Astrocyte (in vitro differentiated cells and primary cell): ENCODE data around the gene CNTN1. TPM values are rescaled to one million over a fixed set of nuclear protein-coding genes. Genes with fewer than 3 reads are reported as not detected.

ENCODE experiments used
- DNase-seq: peaks from one replicate; pipeline ENCODE4 v3.0.0-alpha.2; 2010; ENCODE audit warnings: low read depth
- FAIRE-seq: peaks from 2 replicates; lab custom pipeline; 2011; peaks lifted over from hg19 to GRCh38; lab: Jason Lieb, UNC
- H2AFZ ChIP-seq: 2 replicates; pipeline ENCODE4 v1.6.0; 2012; ENCODE audit warnings: low read depth, low read length, inconsistent platforms
- H3K27ac ChIP-seq: 2 replicates; pipeline ENCODE4 v1.5.1; 2011; ENCODE audit warnings: low read depth, low read length, inconsistent platforms
- H3K27me3 ChIP-seq: 2 replicates; pipeline ENCODE4 v1.6.0; 2011; ENCODE audit warnings: low read length, inconsistent platforms; ENCODE audit not compliant: insufficient read depth
- H3K36me3 ChIP-seq: 2 replicates; pipeline ENCODE4 v1.5.1; 2011; ENCODE audit warnings: low read length, inconsistent platforms; ENCODE audit not compliant: insufficient read depth
- H3K4me1 ChIP-seq: 2 replicates; pipeline ENCODE4 v1.5.1; 2011; ENCODE audit warnings: low read length, inconsistent platforms; ENCODE audit not compliant: insufficient read depth
- H3K4me2 ChIP-seq: 2 replicates; pipeline ENCODE4 v1.6.0; 2012; ENCODE audit warnings: low read length, inconsistent platforms
- H3K4me3 ChIP-seq: 2 replicates; pipeline ENCODE4 v1.5.1; 2011; ENCODE audit warnings: low read depth, mild to moderate bottlenecking, low read length, inconsistent platforms; ENCODE audit not compliant: insufficient read depth
- H3K79me2 ChIP-seq: 2 replicates; pipeline ENCODE4 v1.6.0; 2012; ENCODE audit warnings: mild to moderate bottlenecking, low read length, inconsistent platforms; ENCODE audit not compliant: insufficient read depth
- H3K9ac ChIP-seq: 2 replicates; pipeline ENCODE4 v1.6.0; 2012; ENCODE audit warnings: mild to moderate bottlenecking, low read length, inconsistent platforms
- H3K9me3 ChIP-seq: 2 replicates; pipeline ENCODE4 v1.5.1; 2012; ENCODE audit warnings: low read depth, mild to moderate bottlenecking, low read length, inconsistent platforms; ENCODE audit not compliant: insufficient read depth
- H4K20me1 ChIP-seq: 2 replicates; pipeline ENCODE4 v1.6.0; 2012; ENCODE audit warnings: low read length, inconsistent platforms; ENCODE audit not compliant: insufficient read depth
- H3K27ac Mint-ChIP-seq: one replicate; pipeline ENCODE4 v1.8.0; 2021; ENCODE audit warnings: mild to moderate bottlenecking, mixed read lengths; ENCODE audit not compliant: unreplicated experiment
- H3K27me3 Mint-ChIP-seq: one replicate; pipeline ENCODE4 v1.8.0; 2021; ENCODE audit warnings: low read depth, mixed read lengths; ENCODE audit not compliant: unreplicated experiment
- H3K36me3 Mint-ChIP-seq: one replicate; pipeline ENCODE4 v1.8.0; 2021; ENCODE audit warnings: low read depth, mixed read lengths; ENCODE audit not compliant: unreplicated experiment
- H3K4me1 Mint-ChIP-seq: one replicate; pipeline ENCODE4 v1.8.0; 2021; ENCODE audit warnings: low read depth, mixed read lengths; ENCODE audit not compliant: unreplicated experiment
- H3K4me3 Mint-ChIP-seq: one replicate; pipeline ENCODE4 v1.8.0; 2021; ENCODE audit warnings: mild to moderate bottlenecking, moderate library complexity, mixed read lengths; ENCODE audit not compliant: unreplicated experiment
- H3K9me3 Mint-ChIP-seq: one replicate; pipeline ENCODE4 v1.8.0; 2021; ENCODE audit warnings: mild to moderate bottlenecking, mixed read lengths; ENCODE audit not compliant: unreplicated experiment
- EZH2 ChIP-seq: IDR thresholded peaks from 2 replicates; pipeline ENCODE4 v1.6.1; 2012; ENCODE audit warnings: mild to moderate bottlenecking, low read length, inconsistent platforms; ENCODE audit not compliant: insufficient read depth
- total RNA-seq: library from RNA; stranded (reverse); gene quantifications from 2 replicates; pipeline ENCODE4 v1.2.1, GENCODE V29; 2021
- TF ChIP-seq, protein P1 (sequence below): IDR thresholded peaks from 2 replicates; pipeline ENCODE4 v1.5.1; 2011; ENCODE audit warnings: low read depth, mild to moderate bottlenecking, inconsistent platforms, low read length, moderate library complexity; ENCODE audit not compliant: insufficient read depth

CNTN1 gene
- total RNA-seq, 1 donor from 2014 or later: 2.1 TPM

DNA sequence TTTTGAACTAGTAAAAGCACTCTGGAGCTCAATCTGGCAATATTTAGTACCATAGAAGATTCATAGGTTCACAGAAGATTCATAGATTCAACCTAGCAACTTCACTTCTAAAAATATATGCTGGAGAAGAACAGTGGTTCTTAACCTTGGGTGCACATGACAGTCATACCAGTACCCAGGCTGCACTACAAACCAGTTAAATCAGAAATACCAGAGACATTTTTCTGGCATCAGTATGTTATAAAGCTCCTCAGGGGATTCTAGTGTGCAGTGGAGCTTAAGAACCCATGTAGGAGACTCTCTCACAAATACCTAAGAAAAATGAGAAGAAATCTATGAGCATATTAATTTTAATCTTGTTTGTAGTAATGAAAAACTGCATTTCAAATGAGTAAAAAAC, 46.6 kb downstream of the CNTN1 start:
- no peaks in the 10 kb centered on the region for H3K27me3 ChIP-seq
- DNase-seq (no peak), FAIRE-seq (no peak)
- Mint-ChIP-seq H3K9me3 (peaks cover 2% of the 10 kb centered on the region), H3K4me3 (no peak overlapping the region), H3K4me1 (no peaks in the 10 kb centered on the region), H3K36me3 (no peaks in the 10 kb centered on the region), H3K27me3 (no peaks in the 10 kb centered on the region), H3K27ac (no peak overlapping the region)
- H3K36me3 ChIP-seq: no peaks in the 10 kb centered on the region
- H3K9me3 ChIP-seq: peaks cover 3% of the 10 kb centered on the region
- no peak overlapping the region for H2AFZ ChIP-seq
- no peaks in the 10 kb centered on the region for H3K79me2 ChIP-seq
- H4K20me1 ChIP-seq: no peaks in the 10 kb centered on the region
- no peak overlapping the region for H3K4me3 ChIP-seq
- no peak for TF ChIP-seq EZH2
- TF ChIP-seq, protein P1, sequence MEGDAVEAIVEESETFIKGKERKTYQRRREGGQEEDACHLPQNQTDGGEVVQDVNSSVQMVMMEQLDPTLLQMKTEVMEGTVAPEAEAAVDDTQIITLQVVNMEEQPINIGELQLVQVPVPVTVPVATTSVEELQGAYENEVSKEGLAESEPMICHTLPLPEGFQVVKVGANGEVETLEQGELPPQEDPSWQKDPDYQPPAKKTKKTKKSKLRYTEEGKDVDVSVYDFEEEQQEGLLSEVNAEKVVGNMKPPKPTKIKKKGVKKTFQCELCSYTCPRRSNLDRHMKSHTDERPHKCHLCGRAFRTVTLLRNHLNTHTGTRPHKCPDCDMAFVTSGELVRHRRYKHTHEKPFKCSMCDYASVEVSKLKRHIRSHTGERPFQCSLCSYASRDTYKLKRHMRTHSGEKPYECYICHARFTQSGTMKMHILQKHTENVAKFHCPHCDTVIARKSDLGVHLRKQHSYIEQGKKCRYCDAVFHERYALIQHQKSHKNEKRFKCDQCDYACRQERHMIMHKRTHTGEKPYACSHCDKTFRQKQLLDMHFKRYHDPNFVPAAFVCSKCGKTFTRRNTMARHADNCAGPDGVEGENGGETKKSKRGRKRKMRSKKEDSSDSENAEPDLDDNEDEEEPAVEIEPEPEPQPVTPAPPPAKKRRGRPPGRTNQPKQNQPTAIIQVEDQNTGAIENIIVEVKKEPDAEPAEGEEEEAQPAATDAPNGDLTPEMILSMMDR: no peak
- H3K27ac ChIP-seq: no peak overlapping the region
- H3K9ac ChIP-seq: no peak overlapping the region
- H3K4me2 ChIP-seq: no peak overlapping the region
- no peaks in the 10 kb centered on the region for H3K4me1 ChIP-seq

DNA sequence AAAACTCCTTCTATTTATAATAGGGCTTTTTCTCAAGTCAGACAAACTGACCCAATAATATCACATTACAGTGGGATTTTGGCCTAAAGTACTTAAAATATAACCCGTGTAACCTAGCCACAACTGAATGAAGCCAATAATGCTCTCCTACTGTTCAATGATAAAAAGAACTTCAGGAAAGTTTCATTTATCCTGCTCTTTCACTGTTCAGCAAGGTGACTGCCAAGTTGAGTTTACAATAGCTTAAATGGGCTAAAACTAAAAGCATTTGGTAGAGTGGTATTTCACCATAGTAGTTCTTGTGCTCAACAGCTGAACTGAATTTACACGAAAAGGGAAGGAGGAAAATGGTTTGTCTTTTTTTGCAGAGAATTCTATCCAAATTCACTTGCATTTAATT, 49.8 kb downstream of the CNTN1 start:
- Mint-ChIP-seq H3K36me3 (no peaks in the 10 kb centered on the region), H3K9me3 (peaks cover 2% of the 10 kb centered on the region), H3K4me3 (no peak overlapping the region), H3K4me1 (no peaks in the 10 kb centered on the region), H3K27ac (no peak overlapping the region), H3K27me3 (no peaks in the 10 kb centered on the region)
- H3K4me1 ChIP-seq: no peaks in the 10 kb centered on the region
- TF ChIP-seq, protein P1: no peak
- TF ChIP-seq EZH2: no peak
- H3K9ac ChIP-seq: no peak overlapping the region
- H3K79me2 ChIP-seq: no peaks in the 10 kb centered on the region
- H3K4me2 ChIP-seq: no peak overlapping the region
- DNase-seq: no peak
- peaks cover 3% of the 10 kb centered on the region for H3K9me3 ChIP-seq
- no peak overlapping the region for H3K4me3 ChIP-seq
- H3K36me3 ChIP-seq: no peaks in the 10 kb centered on the region
- H3K27me3 ChIP-seq: no peaks in the 10 kb centered on the region
- H2AFZ ChIP-seq: no peak overlapping the region
- FAIRE-seq: no peak
- H4K20me1 ChIP-seq: no peaks in the 10 kb centered on the region
- no peak overlapping the region for H3K27ac ChIP-seq

GRCh38 chr12:40745386-40745785, 53.1 kb downstream of the CNTN1 start:
- H3K27ac ChIP-seq: no peak overlapping the region
- no peak overlapping the region for H2AFZ ChIP-seq
- no peak for FAIRE-seq
- H3K27ac Mint-ChIP-seq: no peak overlapping the region
- peaks cover 6% of the 10 kb centered on the region for H3K4me1 Mint-ChIP-seq
- no peaks in the 10 kb centered on the region for H3K27me3 ChIP-seq
- no peaks in the 10 kb centered on the region for H3K27me3 Mint-ChIP-seq
- no peak for DNase-seq
- H3K79me2 ChIP-seq: no peaks in the 10 kb centered on the region
- H3K9me3 ChIP-seq: peaks cover 3% of the 10 kb centered on the region
- no peaks in the 10 kb centered on the region for H3K36me3 ChIP-seq
- H3K4me3 ChIP-seq: no peak overlapping the region
- no peaks in the 10 kb centered on the region for H4K20me1 ChIP-seq
- peaks cover 2% of the 10 kb centered on the region for H3K9me3 Mint-ChIP-seq
- H3K4me2 ChIP-seq: no peak overlapping the region
- TF ChIP-seq, protein P1: no peak
- no peak for TF ChIP-seq EZH2
- no peak overlapping the region for H3K4me3 Mint-ChIP-seq
- H3K9ac ChIP-seq: no peak overlapping the region
- H3K36me3 Mint-ChIP-seq: no peaks in the 10 kb centered on the region
- no peaks in the 10 kb centered on the region for H3K4me1 ChIP-seq
